Loucy (cell line): ENCODE measurements around the gene MFAP3.

Experiments used
- H2AFZ ChIP-seq: fragments of 200-600 bp; sonication (generic); 2 replicates; pipeline ENCODE4 v1.6.0; 2016; ENCODE audit warnings: antibody characterized with exemption, mild to moderate bottlenecking, low read length, moderate library complexity
- H3F3A ChIP-seq: fragments of 200-600 bp; 2 replicates; pipeline ENCODE4 v1.6.0; 2016; ENCODE audit warnings: antibody characterized with exemption, low read depth, mild to moderate bottlenecking
- H3K27me3 ChIP-seq: fragments of 200-600 bp; sonication (generic); 2 replicates; pipeline ENCODE4 v1.6.1; 2014; ENCODE audit warnings: low read length, mild to moderate bottlenecking; ENCODE audit not compliant: insufficient read depth, poor library complexity, severe bottlenecking
- H3K36me3 ChIP-seq: fragments of 200-600 bp; sonication (generic); 2 replicates; pipeline ENCODE4 v1.6.1; 2016; ENCODE audit warnings: low read length; ENCODE audit not compliant: insufficient read depth
- H3K4me1 ChIP-seq: fragments of 200-600 bp; sonication (generic); 2 replicates; pipeline ENCODE4 v1.5.1; 2014; ENCODE audit warnings: low read length, mild to moderate bottlenecking; ENCODE audit not compliant: insufficient read depth, poor library complexity, severe bottlenecking
- H3K4me2 ChIP-seq: fragments of 200-600 bp; sonication (generic); 2 replicates; pipeline ENCODE4 v1.6.0; 2014; ENCODE audit warnings: antibody characterized with exemption, low read length, low read depth, mild to moderate bottlenecking; ENCODE audit not compliant: poor library complexity, severe bottlenecking
- H3K4me3 ChIP-seq: fragments of 200-600 bp; sonication (generic); 2 replicates; pipeline ENCODE4 v1.5.1; 2014; ENCODE audit warnings: low read length, mild to moderate bottlenecking, mixed read lengths; ENCODE audit not compliant: poor library complexity, severe bottlenecking
- H3K79me2 ChIP-seq: fragments of 200-600 bp; sonication (generic); 2 replicates; pipeline ENCODE4 v1.6.1; 2014; ENCODE audit warnings: low read length; ENCODE audit not compliant: insufficient read depth
- H3K9ac ChIP-seq: fragments of 200-600 bp; sonication (generic); 2 replicates; pipeline ENCODE4 v1.6.0; 2014; ENCODE audit warnings: mild to moderate bottlenecking, low read depth, low read length, moderate library complexity; ENCODE audit not compliant: poor library complexity, severe bottlenecking
- H3K9me2 ChIP-seq: fragments of 200-600 bp; sonication (generic); replicated peaks from 2 replicates; pipeline ENCODE4 v1.6.1; 2016; ENCODE audit warnings: low read depth, low read length, mixed read lengths
- H3K9me3 ChIP-seq: fragments of 200-600 bp; sonication (generic); 2 replicates; pipeline ENCODE4 v1.6.1; 2014; ENCODE audit warnings: mild to moderate bottlenecking, antibody characterized with exemption, low read length, low read depth; ENCODE audit not compliant: insufficient read depth
- H4K20me1 ChIP-seq: fragments of 200-600 bp; sonication (generic); 2 replicates; pipeline ENCODE4 v1.6.0; 2014; ENCODE audit warnings: antibody characterized with exemption, low read length, mild to moderate bottlenecking; ENCODE audit not compliant: insufficient read depth, poor library complexity, severe bottlenecking
- EZH2phosphoT487 ChIP-seq: fragments of 200-600 bp; IDR thresholded peaks from 2 replicates; pipeline ENCODE4 v1.6.1; 2018; ENCODE audit warnings: antibody characterized with exemption, mild to moderate bottlenecking, moderate library complexity, borderline replicate concordance
- TF ChIP-seq, protein P1 (sequence below): fragments of 200-600 bp; sonication (generic); conservative IDR thresholded peaks from 2 replicates; pipeline ENCODE4 v1.5.1; 2014; ENCODE audit warnings: mild to moderate bottlenecking, antibody characterized with exemption, low read length

Gene MFAP3

GRCh38 chr5:154103233-154103632, 64.5 kb downstream of the MFAP3 start:
- Histone ChIP-seq H3K9me3 (no peaks in the 10 kb centered on the region), H3K79me2 (no peaks in the 10 kb centered on the region), H3K27me3 (no peaks in the 10 kb centered on the region), H2AFZ (no peak overlapping the region), H3K9ac (no peak overlapping the region), H4K20me1 (no peaks in the 10 kb centered on the region), H3K4me2 (no peak overlapping the region), H3K4me3 (no peak overlapping the region), H3K4me1 (no peaks in the 10 kb centered on the region), H3K9me2 (no peaks in the 10 kb centered on the region), H3F3A (no peaks in the 10 kb centered on the region), H3K36me3 (no peaks in the 10 kb centered on the region)
- TF ChIP-seq, protein P1, sequence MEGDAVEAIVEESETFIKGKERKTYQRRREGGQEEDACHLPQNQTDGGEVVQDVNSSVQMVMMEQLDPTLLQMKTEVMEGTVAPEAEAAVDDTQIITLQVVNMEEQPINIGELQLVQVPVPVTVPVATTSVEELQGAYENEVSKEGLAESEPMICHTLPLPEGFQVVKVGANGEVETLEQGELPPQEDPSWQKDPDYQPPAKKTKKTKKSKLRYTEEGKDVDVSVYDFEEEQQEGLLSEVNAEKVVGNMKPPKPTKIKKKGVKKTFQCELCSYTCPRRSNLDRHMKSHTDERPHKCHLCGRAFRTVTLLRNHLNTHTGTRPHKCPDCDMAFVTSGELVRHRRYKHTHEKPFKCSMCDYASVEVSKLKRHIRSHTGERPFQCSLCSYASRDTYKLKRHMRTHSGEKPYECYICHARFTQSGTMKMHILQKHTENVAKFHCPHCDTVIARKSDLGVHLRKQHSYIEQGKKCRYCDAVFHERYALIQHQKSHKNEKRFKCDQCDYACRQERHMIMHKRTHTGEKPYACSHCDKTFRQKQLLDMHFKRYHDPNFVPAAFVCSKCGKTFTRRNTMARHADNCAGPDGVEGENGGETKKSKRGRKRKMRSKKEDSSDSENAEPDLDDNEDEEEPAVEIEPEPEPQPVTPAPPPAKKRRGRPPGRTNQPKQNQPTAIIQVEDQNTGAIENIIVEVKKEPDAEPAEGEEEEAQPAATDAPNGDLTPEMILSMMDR, result no peak
- TF ChIP-seq EZH2phosphoT487, result no peak
